Measurements from ENCODE around the gene DCC.

- TF ChIP-seq CTCF (IDR thresholded peaks at IDR 0.05) = no peak
- TF ChIP-seq POLR2A (IDR thresholded peaks at IDR 0.05) = no peak
Measured at GRCh38 chr18:53521068-53521467, 1181.1 kb downstream of the DCC start.
